IPS-18c (cell line): Measurements from ENCODE around the gene MPP2.
"Not testable (repeated sequence)": the region's sequence is repeated elsewhere in the genome, so short reads cannot be mapped to it uniquely, and the experiment has no call there.

Source experiments
- H3K4me3 ChIP-seq: 2 replicates; pipeline ENCODE4 v1.7.0; 2013; ENCODE audit warnings: low read depth, mild to moderate bottlenecking, low read length, moderate library complexity; ENCODE audit not compliant: insufficient read depth
- H3K9me3 ChIP-seq: one replicate; pipeline ENCODE4 v1.6.1; 2013; ENCODE audit warnings: mild to moderate bottlenecking, low read length, moderate library complexity; ENCODE audit not compliant: control insufficient read depth, insufficient read depth

Gene MPP2, protein sequence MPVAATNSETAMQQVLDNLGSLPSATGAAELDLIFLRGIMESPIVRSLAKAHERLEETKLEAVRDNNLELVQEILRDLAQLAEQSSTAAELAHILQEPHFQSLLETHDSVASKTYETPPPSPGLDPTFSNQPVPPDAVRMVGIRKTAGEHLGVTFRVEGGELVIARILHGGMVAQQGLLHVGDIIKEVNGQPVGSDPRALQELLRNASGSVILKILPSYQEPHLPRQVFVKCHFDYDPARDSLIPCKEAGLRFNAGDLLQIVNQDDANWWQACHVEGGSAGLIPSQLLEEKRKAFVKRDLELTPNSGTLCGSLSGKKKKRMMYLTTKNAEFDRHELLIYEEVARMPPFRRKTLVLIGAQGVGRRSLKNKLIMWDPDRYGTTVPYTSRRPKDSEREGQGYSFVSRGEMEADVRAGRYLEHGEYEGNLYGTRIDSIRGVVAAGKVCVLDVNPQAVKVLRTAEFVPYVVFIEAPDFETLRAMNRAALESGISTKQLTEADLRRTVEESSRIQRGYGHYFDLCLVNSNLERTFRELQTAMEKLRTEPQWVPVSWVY

DNA sequence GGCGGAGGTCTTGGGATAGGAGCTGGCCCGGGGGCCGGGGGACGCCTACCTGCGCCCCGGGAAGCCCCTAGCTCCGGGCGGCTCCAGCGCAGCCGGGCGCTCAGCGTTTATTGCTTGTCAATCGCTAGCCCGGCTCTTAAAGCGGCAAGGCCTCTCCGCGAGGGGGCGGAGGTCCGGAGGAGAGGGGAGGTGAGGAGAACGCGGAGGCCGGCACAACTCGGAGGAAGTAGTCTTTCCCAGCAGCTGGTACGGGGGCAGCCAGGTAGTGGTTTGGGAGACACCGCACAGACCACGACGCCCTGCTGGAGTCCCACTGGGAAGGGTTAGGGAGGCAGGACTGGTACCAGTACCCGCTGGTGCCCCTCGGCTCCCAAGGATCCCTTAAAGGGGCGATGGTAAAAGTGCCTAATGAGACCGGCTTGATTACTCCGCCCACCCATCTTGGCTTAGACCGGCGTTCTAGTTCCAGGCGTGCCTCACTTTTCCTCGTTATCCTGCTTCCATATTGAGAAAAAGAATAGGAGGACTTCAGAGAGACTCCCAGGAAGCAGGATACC is at the start of gene MPP2:
Gene MPP2 (minus strand): TSS at position 112 of the 557 bp plus-strand sequence. CDS start 3,076 bp downstream, outside the sequence.
- peak within 1 kb of the TSS; percentile 75 for H3K4me3 ChIP-seq
- peaks cover 2% of the 10 kb centered on the region for H3K9me3 ChIP-seq

DNA sequence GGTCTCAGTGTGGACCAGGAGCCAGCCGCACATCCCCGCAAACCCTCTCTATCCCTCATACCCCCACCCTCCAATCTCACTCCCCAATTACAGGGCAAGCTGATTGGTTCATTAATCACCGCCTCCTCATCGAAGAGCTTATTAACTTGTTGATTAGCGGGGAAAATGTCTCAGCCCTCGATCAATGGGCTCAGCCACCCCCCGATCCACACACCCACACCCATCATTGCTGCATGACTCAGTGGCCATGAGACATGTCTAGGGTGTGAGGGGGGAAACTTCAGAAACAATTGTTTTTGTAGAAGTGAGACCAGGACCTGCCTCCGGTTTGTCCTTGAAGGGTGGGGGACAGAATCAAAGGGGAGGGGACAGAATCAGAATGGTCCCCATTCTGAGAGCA is 48.9 kb upstream of the MPP2 start:
- no peak overlapping the region for H3K4me3 ChIP-seq
- H3K9me3 ChIP-seq: no peaks in the 10 kb centered on the region

DNA sequence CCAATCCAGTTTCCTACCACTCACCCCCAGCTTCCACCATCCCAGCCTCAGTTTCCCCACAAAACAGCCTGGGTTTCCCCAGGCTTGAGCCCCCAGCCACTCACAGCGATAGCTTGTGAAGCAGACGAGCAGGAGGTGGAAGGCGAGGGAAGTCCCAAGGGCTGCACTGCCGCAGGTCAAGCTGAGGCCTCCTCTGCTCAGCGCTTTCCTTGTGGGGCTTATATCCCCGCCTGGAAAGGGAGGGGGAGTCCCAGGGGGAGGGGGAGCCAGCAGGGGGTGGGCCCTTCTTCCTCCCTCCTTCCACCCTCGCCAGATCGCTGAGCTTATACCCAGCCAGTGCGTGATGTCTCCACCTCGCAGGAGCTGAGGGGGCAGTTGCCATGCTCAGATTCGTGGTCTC is 46.4 kb upstream of the MPP2 start, which contains the start of gene PYY:
Gene PYY (minus strand): TSS at position 195 of the 400 bp plus-strand sequence. CDS start 457 bp downstream, outside the sequence.
- peak within 1 kb of the TSS; percentile 78 for H3K4me3 ChIP-seq
- H3K9me3 ChIP-seq: no peaks in the 10 kb centered on the region

DNA sequence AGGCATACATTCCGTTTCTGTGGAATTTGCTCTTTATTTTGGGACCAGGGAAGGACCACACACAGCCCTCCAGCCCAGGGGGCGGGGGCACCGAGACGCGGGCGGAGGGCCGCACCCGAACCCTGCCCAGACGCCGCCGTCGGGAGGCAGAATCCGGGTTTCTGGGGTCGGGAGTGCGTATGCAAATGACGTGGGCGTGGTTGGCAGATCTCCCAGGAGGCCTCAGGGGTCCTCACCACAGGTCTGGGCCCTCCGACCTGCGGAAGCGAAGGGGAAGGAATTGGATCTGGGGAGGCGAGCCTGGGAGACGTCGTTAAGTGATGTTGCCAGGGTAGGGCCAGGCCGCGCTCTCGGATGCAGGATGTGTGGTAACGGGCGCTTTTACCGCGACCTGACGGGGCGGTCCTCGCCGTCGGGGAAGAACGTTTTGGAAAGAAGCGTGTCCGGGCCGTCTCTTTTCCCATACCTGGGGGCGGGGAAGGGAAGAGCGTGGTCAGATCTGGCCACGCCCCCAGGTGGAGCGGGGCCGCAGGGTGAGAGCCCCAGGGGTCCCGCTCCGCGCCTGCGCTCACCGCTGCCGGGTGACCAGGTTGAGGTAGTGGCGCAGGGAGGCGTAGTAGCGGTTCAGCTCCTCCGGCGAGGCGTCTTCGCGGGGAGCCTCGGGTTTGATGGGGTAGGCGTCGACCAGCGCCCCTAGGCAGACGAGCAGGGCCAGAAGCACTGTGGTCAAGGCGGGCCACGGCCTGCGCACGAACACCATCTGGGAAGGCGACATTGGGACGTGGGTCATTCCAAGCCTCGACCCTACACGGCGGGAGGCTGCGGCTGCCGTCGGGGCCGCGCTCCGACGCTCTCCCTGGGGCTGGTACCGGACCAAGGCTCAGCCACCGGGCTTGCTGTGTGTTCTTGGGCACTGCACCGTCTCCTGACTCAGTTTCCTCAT is 45.7 kb upstream of the MPP2 start:
- peak overlapping the region; percentile 78 for H3K4me3 ChIP-seq
- no peaks in the 10 kb centered on the region for H3K9me3 ChIP-seq

DNA sequence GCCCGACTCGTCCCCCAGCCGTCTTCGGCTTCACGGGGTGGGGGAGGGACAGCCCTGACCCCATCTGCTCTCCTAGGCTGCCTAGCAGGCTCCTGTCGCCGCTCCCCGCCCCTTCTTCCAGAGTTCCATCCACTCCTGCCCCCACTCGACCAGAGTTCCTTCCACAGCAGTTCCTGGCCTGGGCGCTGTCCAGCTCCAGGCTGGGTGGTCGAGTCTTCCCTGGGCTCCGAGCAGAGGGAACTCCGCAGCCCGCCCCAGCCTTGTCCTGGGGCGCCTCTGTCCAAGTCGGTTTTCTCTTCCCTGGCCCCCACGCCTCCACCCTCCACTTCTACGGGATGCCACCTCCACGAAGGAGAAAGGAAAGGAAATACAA is 45.0 kb upstream of the MPP2 start:
- H3K4me3 ChIP-seq: peak overlapping the region; percentile 78
- H3K9me3 ChIP-seq: no peaks in the 10 kb centered on the region

DNA sequence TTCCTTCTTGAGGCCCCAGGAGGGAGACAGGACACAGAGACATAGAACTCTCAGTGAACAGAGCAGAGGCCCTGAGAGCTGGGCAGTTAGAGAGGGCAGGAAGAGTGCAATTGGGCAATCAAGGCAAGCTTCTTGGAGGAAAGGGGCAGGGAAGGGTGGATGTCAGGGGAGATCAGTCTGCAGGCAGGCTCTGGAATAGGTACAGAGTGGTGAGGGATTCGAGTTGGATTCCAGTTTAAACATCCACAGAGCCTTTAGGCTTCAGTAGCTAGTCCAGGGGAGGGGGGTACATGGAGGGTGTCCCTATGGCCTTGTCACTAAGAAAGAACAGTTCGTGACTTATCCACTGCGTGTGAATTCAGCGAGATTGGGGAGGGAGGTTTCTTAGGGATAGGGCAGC is 44.4 kb upstream of the MPP2 start:
- Histone ChIP-seq H3K4me3 (peak overlapping the region; percentile 78), H3K9me3 (no peaks in the 10 kb centered on the region)

DNA sequence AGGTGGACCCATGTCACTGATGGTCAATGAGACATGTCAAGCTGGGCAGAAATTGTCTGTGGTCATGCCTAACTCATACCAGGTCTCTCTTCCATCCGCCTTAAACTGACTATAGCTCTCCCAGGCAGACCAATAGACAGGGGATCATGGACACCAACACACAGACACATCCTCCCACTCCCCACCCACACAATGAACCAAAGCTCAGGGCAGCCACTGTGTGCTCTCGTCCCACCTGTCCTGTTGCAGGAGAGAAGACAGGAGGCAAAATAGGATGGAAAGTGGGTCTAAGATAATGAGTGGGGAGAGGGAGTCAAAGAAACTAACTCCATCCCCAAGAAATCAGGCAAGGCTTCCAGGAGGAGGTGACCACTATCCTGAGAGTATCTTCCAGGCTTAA is 43.2 kb upstream of the MPP2 start:
- H3K9me3 ChIP-seq: no peaks in the 10 kb centered on the region
- H3K4me3 ChIP-seq: no peak overlapping the region

DNA sequence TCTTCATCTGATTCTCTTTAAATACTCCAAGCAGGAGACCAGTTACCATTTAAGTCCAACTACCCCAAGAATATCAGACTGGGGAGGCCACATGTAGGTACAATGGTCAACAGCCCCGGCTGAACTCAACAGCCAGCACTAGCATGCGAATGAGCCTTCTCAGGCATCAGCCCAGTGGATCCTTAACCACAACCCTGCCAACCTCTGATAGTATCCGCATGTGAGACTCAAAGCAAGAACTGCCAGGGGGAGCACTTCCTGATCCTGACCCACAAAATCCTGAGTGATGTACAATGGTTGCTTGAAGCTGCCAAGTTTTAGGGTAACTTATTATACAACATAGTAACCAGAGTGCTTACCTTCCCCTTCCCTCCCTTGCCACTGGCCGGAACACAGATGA is 42.4 kb upstream of the MPP2 start:
- no peaks in the 10 kb centered on the region for H3K9me3 ChIP-seq
- no peak overlapping the region for H3K4me3 ChIP-seq

DNA sequence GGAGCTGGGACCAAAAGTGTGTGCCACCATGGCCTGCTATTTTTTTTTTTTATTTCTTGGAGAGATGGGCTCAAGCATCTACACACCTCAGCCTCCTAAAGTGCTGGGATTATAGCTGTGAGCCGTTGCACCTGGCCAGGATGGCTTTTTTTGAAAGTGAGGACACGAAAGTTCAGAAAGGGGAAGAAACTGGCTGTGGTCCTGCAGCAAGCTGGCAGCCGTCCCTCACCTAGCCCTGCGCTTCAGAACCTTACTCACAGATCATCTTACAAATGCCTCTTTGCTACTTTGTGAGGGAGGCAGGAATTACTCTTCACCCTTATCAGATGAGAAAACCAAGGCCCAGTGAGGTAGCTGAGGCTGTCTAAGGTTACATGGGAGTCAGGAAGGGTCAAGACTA is 39.4 kb upstream of the MPP2 start:
- Histone ChIP-seq H3K9me3 (no peaks in the 10 kb centered on the region), H3K4me3 (no peak overlapping the region)

DNA sequence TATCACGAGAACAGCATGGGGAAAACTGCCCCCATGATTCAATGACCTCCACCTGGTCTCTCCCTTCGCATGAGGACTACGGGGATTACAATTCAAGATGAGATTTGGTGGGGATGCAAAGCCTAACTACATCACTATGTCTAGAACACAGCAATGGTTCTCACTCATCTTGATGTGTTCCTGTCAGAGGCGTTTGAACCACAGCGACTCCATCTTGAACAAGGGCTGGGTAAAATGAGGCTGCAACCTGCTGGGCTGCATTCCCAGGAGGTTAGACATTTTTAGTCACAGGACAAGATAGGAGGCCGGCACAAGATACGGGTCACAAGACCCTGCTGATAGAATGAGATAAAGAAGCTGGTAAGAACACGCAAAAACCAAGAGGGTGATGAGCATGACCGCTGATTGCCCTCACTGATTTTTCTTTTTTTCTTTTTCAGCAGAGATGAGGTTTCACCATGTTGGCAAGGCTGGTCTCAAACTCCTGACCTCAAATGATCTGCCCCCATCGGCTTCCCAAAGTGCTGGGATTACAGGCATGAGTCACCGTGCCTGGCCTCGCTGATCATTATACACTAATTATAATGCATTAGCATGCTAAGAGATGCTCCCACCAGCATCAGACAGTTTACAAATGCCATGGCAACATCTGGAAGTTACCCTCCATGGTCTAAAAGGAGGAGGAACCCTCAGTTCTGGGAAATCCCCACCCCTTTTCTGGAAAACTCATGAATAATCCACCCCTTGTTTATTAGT is 37.9 kb upstream of the MPP2 start:
- Histone ChIP-seq H3K4me3 (no peak overlapping the region), H3K9me3 (no peaks in the 10 kb centered on the region)

DNA sequence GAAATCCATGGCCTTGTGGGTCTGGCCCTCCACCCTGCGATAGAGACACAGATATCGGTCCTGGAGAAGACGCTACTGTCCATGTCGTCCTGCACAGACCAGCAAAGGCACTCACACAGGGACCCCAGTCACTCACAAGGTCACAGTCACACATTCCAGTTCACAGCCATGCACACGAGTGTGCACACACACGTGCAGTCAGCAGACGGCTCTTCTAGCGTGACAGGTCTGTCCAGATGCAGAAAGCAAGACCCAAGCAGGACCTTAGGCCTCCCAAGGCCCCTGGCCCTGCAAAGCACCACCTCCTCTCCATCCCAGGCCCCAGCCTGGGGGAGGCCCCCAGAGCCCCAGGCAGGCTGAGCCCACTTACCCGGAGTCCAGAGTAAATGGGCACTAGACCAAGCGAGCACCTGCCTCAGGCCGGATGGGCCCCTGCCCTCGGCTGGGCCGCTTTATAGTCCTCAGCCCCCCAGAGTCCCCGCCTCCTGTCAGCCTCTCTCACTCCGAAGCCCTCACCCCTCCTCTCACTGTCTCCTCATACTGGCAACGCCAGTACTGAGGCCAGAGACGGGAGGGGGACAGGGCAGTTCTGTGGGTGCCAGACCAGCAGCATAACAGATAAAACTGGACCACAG is 34.8 kb upstream of the MPP2 start, which contains the start of gene PPY:
Gene PPY (minus strand): TSS at position 426 of the 635 bp plus-strand sequence. CDS start 822 bp downstream, outside the sequence.
- Histone ChIP-seq H3K9me3 (no peaks in the 10 kb centered on the region), H3K4me3 (no peak within 1 kb of the TSS)

DNA sequence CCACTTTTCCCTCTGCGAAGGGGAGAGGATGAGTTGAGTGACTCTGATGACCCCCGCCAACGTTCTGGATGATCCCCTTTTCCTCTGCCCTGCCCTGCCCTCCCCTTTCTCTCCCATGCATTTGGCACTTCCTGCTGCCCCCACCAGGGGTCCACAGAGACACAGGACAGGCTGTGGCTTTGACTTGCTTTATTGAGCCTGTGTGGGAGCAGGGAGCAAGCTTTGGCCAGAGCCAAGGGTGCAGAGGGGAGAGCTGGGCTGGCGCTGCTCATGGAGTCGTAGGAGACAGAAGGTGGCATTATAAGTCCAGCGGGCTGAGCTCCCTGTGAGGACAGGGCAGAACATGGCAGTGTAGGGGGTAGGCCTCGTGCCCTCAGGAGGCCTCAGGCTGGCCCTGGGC is 33.3 kb upstream of the MPP2 start:
- Histone ChIP-seq H3K9me3 (no peaks in the 10 kb centered on the region), H3K4me3 (no peak overlapping the region)

DNA sequence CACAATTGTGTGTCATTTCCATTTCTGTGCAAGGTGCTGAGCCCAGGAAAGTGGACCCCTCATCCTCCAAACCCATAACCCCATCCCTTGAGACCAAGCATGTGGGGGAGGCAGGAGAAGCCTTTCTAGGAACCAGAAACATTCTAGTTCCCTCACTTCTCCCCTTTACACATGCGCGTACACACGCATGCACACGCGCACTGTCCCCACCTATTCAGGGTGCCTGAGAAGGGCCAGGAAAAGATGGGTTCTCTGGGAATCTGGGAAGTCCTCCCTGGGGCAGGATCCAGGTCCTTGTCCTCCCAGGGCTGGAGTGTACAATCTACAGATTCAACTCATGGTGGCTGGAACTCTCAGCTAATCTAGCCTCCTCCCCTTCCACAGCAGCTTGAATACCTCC is 32.5 kb upstream of the MPP2 start:
- Histone ChIP-seq H3K4me3 (no peak overlapping the region), H3K9me3 (no peaks in the 10 kb centered on the region)

DNA sequence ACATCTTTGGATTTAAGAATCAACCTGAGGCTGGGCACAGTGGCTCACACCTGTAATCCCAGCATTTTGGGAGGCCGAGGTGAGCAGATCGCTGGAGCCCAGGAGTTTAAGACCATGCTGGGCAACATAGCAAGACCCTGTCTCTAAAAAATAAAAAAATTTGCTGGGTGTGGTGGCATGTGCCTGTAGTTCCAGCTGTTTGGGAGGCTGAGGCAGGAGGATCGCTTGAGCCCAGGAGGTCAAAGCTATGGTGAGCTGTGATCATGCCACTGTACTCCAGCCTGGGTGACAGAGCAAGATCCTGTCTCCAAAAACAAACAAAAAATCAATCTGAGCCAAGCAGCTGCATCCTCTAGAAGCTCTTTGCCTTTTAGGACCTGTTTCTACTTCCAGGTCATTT is 32.1 kb upstream of the MPP2 start:
- not testable (repeated sequence) for H3K9me3 ChIP-seq, H3K4me3 ChIP-seq

DNA sequence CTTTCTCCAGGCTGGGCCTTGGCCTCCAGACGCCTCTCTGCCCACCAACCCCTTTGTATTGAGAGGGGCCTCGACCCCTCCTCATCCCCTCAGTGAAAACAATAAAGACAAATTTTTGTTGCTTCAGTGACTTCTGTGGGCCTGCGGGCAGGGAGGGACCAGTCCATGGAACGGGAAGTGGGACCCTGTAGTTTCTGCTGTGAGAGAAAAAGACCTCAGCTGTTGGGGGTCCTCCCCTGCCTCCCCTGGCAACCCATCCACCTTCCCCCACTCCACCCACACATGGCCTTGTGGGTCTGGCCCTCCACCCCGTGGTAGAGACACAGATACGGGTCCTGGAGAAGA is 31.5 kb upstream of the MPP2 start:
- H3K4me3 ChIP-seq: no peak overlapping the region
- no peaks in the 10 kb centered on the region for H3K9me3 ChIP-seq

DNA sequence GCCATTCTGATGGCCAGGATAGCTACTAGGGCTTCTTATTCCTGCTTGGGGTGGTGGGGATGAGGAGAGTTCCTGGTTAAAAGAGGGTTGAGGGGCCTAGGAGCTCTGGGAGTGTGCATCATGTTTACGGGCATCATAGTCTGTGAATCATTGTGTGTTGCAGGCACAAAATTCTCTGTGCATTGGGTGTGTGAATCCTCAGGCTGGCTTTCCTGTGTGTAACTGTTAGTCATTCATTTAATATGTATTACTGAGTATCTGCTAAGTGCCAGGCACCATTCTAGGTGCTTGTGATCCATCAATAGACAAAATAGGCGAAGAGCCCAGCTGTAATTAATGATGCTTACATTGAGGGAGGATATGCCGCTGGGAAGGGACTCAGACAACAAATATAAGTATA is 29.1 kb upstream of the MPP2 start:
- Histone ChIP-seq H3K4me3 (no peak overlapping the region), H3K9me3 (no peaks in the 10 kb centered on the region)
